GM21360 (cell line): Measurements from ENCODE around the gene PTOV1.

Source experiments
- ATAC-seq: cut with Tn5 transposase; IDR thresholded peaks from one replicate; pipeline ENCODE4 v1.9.1; 2021; ENCODE audit warnings: mild to moderate bottlenecking, moderate library complexity; ENCODE audit not compliant: unreplicated experiment

PTOV1 gene

DNA sequence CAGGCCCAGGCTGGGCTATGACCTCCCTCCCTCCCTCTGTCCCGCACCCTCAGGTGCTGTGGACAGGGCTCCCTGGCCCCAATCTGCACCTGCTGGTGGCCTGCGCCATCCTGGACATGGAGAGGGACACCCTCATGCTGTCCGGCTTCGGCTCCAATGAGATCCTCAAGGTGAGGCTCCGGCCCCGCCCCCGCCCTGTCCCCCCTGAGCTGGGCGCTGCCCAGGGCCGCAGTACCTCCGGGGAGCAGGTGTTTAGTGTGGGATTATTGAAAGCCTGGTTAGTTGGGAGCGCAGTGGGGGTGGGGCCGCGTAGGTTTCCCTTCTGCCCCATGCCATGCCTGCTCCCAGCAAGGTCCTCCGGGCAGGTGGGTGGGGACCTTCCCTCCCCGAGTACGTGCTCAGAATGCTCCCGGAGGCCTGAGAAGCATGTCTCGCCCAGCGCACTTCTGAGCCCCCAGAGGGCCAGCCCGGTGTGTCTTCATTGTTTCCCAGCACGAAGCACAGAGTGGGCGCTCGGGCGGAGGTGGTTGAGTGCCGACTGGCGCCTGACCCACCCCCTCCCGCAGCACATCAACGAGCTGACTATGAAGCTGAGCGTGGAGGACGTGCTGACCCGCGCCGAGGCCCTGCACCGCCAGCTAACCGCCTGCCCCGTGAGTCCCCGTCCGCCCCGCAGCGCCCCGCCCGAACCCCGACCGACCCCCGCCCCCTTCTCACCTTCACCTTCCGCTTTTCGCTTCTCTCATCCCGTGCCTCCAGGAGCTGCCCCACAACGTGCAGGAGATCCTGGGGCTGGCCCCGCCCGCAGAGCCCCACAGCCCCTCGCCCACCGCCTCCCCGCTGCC lies 36.9 kb downstream of the PTOV1 start:
- no peak for ATAC-seq

DNA sequence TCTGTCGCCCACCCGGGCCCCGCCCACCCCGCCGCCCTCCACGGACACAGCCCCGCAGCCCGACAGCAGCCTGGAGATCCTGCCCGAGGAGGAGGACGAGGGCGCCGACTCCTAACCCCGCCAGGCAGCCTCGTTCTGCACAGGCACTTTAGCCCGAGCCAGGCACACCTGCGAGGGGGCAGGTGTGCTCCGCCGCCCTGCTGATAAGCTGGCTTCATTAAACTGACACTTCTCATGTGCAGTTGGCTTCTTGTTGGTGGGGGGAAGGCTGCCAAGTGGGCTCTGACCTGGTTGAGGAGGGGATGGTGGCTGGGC lies 37.5 kb downstream of the PTOV1 start:
- no peak for ATAC-seq

DNA sequence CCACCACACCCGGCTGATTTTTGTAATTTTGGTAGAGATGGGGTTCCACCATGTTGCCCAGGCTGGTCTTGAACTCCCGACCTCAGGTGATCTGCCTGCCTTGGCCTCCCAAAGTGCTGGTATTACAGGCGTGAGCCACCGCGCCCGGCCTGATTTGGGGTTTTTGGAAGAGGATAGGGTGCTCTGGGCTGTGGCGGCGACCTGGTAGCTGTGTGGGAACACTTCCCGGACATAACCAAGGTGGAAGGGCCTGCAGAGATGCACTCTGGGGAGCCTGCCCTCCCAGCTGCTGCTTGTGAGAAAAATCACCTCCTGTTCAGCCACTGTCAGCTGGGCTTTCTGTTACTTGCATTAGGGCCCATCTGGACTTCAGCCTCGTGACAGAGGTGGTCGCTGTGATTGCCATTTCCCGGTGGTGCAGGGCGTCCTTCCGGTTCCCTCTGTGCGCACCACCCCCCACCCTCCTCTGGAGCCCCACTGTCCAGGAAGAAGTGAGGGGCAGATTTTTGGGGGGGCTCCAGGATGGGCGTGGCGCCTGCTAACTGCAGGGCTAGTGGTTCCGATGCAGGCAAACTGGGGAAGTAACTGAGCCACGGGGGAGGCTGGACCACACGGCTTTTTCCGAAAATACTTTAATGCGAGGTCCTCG lies 38.2 kb downstream of the PTOV1 start:
- ATAC-seq, result no peak

DNA sequence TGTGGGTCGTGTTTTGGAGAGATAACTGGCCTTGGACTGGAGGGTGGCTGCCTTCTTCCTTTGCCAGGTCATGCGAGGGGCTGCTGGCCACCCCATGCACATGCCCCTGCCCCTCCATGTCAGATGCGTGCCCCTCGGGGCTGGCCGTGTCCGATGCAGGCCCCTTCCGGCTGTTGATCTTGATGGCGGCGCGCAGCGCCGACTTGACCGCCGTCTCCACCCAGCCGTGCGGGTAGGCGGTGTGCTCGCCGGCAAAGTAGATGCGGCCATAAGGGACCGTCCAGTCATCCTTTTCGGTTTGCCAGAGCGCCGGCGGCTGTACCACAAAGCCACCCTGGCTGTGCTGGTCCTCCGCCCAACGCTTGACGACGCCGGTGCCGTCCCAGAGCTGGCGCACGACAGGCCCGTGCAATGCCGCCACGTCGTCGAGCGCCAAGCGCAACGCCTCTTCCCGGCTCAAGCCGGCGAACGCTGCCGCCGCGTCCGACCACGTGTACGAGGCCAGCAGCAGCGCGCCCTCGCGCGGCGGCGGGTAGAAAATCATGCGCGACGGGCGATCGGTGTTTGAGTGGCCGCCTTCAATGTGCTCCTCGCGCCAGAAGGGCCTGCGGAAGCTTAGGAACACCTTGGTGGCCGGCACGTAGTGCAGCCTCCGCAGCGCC lies 38.9 kb downstream of the PTOV1 start:
- no peak for ATAC-seq

DNA sequence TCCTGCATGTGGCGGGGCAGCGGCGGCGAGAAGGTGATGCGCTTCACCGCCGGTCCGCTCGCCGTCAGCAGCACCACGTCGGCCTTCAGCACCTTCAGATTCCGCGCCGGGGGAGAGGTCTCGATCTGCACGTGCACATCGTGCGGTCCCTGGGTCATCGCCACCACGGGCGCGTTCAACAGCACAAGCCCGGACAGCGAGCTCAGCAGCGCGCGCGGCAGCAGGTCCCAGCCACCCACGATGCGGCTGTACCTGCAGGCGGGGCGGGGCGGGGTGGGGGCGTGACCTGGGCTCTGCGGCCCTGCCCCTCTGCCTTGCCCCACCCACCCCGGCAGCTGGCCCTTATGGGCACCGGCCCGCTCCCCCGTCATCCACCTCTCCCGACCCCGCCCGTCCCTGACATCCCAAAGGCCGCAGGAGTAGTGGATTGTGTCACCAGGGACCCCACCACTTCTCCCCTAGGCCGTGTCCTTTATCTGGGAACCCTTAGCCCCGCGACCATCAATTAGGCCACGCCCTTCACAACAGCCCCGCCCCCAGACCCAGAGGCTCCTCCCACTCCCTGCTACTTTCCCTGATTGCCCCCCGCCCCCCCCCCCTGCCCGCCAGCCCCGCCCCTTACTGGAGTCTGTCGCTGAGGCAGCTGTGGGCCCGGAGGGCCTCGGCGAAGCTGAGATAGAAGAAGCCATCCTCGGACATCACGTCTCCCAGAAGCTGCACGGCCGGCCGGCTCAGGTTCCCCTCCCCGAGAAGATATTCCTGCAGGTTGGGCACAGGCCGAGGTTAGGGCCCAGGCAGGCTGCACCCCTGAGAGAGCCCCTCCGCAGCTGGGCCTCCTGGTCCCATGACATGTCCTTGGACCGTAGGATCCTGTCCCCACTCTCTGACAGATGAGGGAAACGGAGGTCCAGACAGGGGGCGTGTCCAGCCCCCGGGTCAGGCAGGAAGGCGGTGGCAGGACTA lies 39.7 kb downstream of the PTOV1 start:
- no peak for ATAC-seq

DNA sequence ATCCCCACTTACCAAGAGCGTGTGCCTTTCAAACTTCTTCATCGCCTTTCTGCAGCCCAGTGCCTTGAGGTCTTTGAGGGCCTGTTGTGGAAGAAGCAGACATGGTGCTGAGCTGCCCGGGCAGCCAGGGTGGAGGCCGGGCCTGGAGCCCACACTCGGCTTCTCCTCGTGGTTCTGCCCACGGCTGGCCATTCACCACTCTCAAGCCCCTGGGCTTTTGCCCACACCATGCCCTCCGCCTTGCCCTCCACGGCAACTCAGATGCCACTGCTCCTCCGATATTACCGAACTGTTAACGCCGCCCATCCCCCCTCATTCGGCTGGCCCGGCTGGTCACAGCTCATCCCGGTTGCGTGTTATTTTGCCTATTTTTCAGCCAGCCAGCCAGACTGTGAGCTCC lies 40.4 kb downstream of the PTOV1 start:
- no peak for ATAC-seq

DNA sequence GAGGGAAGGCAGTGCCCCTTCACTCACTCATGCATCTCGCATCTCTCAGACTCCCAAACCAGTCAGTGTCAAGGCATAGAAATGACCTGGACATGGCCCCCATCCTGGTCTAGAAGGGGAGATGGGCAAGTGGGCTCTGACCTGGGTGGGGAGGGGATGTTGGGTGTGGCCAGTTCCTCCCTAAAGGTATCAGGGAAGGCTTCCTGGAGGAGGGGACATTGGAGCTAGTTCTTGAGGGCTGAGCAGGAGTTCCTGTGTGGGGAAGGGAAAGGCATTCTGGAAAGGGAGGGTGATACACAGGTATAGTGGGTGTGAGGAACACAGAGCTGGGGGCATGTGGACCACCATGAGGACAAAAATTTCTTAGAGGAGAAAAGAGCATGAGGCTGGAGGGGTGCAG lies 41.8 kb downstream of the PTOV1 start:
- ATAC-seq, result no peak

DNA sequence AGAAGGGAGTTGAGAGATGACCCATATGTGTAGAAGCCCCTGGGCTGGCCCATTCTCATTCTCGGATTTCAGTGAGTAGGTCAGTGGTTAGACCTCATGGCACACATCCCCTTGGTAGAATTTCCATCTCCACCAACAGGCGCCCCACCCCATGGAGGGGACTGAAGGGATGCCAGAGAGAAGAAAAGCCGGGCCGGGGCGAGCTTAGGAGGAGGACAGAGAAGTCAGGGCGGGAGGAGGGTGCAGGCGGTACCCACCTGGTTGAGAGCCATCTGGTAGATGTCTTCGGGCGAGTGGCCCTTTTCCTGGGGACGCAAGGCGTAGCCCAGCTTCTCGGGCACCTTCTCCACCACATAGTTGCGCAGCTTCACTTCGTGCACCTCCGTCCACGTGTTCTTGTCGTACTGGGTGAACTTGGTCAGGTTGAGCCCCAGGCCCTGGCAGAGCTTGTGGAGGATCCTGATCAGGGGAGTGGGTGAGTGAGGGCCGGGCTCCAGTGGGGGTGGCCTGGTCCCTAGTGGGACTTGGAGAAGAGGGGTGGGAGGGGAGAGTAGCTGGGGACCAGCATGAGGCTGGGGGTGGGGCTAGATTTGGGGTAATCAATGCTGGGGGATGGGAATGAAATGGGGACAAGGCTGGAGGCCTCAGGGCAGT lies 43.2 kb downstream of the PTOV1 start:
- no peak for ATAC-seq

DNA sequence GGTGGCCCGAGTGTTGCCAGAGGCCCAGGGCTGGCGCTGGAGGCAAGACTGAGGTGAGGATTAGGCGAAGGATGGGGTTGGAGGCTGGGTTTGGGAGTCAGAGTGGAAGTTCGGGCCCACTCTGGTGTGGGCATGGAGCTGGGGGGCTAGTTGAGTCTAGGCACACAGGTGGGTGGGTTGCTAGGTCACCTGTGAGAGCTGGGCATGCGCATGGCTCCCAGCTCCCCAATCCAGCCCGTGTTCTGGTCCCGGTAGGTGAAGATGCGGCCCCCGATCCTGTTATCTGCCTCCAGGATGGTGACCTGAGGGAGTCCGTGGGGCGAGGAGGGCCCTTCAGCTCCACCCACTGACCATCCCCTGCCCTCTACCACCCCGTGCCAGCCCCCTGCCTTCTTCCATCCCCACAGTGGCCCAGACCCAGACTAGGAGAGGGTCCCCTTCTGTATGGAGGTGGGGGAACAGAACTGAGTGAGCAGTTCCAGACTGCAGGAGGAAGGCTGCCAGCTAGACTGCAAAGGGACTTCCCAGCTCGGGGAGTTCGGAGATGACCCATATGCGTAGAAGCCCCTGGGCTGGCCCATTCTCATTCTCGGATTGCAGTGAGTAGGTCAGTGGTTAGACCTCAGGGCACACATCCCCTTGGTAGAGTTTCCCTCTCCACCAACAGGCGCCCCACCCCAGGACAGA lies 44.1 kb downstream of the PTOV1 start:
- no peak for ATAC-seq

DNA sequence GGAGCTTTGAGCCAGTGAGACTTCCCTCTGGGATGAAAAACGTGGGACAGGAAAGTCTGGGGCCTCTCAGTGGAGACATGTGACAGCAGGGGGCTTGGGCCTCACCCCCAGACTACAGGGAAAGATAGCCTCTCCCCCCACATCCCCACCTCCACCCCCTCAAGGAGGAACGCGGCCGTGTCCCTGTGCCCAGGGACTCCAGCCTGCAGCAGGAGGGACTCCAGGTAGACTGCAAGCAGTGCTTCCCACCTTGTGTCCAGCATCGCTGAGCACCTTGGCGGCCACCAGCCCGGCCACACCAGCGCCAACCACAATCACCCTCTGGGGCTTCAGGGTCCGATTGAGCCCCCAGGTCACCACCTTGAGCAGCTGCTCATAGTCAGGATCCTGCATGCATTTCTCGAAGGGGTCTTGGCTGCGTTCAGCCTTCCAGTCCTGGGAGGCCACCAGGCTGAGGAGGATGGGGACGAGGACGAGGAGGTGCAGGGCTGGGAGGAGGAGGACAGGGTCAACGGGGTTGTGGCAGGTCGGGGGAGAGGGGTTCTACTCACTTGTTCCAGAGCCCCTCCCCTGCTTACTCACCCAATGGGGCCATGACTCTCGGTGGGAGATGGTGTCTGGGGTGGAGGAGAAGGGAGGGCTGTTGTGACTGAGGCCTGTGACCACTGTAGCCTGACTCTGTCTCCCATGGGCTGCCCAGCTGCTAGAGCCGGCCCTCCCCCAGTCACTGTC lies 44.8 kb downstream of the PTOV1 start:
- ATAC-seq, result no peak

DNA sequence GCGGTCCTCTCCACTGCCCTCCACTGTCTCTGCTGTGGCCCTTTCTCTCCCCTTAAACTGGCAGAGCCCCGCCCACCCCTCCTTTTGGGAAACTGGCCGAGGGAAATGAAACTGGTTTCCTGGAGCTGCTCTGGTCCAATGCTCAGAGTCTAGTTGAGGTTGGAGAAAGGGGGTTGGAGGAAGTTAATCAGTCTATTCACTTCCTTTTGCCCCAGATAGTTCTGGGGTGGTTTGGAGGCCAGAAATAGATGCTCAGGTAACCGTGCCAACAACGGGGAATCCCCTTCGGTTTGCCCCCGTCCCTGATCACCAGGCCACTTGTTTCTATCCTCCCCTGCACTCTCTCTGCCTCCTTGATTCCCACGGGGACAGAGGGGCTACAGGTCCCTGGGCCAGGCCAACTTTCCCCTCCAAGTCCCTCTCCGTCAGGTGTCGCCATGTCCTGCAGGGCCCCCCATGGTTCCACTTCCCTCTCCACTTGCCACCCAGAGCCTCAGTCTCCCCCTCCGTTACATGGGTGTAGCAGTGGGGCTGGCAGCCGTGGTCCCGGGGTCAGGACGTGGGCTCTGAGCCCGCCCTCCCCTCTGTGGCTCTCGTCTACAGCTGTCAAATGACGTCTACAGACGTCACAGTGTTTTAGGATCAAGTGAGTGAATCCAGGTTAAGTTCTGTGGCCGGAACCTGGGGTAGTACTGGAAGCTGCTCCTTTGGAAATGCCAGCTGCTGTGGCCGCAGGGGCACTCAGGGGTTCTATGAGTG lies 46.1 kb downstream of the PTOV1 start, which contains the start of gene IL4I1:
IL4I1 (minus strand) TSS at position 25 of the 759 bp plus-strand sequence. CDS start 727 bp downstream, outside the sequence.
- ATAC-seq, result peak; percentile 43

DNA sequence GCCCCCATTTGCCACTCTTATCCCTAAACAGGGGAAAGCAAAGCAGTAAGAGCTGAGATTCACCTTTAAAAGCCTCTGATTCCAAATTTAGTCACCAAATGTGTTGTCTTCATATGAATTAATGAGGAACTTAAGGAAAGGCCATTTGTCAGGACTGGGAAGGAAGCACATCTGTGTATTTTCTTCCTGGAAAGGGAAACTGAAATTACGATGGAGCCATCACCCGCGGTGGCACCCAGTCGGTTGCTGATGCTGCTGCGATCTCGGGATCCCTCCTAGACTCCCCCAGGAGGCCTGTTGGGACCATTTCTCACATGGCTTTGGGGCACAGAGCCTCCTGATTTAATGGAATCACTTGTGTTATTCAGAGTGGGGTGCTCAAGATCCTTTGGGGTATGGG lies 53.2 kb downstream of the PTOV1 start:
- no peak for ATAC-seq

DNA sequence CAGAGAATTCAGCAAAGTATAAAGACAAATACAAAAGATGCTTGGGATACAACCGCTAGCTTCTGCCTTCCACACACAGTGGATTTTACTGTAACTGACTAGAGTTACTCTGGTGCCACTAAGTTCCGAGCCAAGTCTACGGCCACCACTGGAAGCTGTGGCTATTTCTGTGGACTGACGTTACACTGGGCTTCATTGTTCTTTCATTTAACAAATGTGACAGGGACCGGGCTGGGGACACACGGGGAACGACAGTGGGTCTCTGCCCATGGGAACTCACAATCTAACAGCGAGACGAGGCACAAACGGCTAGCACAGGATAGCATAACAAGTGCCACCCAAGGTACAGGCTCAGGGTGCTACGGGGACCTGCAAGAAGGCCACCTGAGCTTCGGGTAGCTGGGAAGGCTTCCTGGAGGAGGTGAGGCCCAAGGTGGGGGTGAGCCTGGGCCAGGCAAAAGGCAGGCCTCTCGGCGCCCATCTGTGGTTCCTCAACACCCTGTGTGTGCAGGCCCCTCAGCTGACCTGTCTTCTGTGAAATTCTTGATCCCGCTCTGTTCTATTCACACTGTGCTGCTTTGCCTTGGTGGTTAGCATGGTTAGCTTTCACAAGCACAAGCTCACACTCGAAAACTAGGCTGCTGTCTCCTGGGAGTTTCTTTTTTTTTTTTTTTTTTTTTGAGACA lies 56.1 kb downstream of the PTOV1 start:
- ATAC-seq, result no peak

DNA sequence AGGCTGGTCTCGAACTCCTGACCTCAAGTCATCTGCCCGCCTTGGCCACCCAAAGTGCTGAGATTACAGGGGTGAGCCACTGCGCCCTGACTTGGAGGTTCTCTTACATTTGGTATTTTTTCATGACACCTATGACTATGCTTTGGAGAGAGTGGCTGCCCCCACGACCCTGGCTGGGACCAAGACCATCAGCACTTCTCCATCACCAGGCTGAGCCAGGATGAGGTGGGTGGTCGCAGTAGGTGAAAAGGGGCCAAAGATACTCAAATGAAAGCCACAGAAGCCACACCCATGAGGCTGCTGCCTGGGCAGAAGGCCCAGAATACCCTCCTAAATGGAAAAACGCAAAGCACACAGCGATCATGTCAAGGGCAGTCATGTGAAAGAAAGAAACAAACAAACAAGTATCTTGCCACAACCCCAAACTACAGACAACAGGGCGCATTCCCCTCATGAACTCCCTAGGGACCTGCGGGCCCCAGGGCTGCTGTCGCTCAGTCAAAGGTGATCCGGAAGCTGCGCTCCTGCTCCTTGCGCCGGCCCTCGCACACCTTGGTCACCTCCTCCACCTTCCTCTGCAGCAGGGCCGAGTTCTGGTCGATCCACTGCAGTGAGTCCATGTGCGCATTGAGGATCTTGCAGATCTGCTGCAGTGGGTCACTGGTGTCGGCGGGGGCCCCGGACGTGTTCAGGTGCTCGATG lies 56.9 kb downstream of the PTOV1 start:
- ATAC-seq, result no peak

DNA sequence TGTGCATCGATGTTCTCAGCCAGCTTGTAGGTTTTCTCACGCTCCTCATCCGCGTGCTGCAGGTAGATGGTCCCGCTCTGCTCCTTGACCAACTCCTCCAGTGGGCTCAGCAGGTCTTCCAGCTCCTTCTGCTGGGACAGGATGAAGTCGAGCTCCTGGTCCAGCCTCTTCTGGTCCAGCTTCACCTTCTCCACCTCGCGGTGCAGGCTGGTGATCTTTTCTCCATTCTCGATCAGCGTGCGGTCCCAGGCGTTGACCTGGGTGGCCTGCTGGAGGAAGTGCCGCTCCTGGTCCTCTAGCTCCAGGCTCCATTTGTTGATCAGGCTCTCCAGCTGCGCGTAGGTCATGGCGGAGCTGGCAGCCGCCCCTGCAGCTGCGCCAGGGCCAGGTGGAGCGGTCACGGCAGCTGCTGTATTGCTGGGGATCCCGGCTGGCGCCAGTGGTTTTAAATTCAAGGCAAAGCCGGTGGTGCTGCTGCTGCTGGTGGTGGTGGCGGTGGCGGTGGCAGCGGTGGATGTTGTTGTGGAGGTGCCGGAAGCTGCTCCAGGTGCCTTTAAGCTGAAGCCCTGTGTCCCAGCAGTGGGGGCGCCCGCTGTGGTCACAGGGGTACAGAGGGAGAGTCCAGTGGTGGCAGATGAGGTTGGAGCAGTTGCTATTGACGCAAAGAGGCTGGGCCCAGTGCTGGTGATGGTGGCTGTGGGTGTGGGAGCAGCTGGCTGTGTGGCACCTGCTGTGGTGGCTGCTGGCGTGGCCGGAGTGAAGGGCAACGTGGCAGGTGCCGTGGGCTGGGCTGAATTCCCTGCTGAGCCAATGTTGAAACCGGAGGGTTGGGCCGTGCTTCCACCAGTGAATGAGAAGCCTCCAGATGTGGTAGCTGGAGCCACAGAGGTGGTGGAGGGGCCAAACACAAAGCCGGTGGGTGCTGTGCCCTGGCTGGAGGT lies 57.8 kb downstream of the PTOV1 start:
- no peak for ATAC-seq

DNA sequence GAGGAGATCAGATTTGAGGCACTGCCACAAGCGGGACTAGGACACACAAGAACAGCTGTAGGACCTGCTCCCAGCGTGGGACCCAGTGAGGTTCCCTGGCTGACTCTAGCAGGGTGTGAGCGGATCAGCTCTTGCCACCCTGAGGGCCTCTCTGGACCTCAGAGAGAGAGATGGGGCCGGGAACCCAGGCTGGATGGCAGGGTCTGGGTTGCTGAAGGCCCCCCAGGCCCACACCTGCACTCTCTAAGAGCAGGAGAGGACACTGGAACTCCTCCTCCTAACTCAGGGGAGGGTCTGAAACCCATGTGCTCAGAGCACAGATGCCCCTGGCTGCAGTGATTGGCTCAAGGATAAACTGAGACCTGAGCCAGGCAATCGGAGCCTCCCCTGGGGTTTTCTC lies 59.2 kb downstream of the PTOV1 start:
- ATAC-seq, result no peak
